DOHH2 (cell line): ENCODE results near the gene SMIM9.

Source experiments
- H3F3A ChIP-seq: fragments of 200-600 bp; sonication (generic), shearing (Covaris generic); 2 replicates; pipeline ENCODE4 v1.6.0; 2016; ENCODE audit warnings: antibody characterized with exemption, mild to moderate bottlenecking; ENCODE audit not compliant: control insufficient read depth, insufficient read depth
- H3K27ac ChIP-seq: fragments of 200-600 bp; sonication (generic); 2 replicates; pipeline ENCODE4 v1.5.1; 2014; ENCODE audit warnings: low read depth, mild to moderate bottlenecking, low read length, moderate library complexity
- H3K27me3 ChIP-seq: fragments of 200-600 bp; sonication (generic); 2 replicates; pipeline ENCODE4 v1.6.1; 2014; ENCODE audit warnings: mild to moderate bottlenecking, low read length, mixed read lengths; ENCODE audit not compliant: control insufficient read depth
- H3K36me3 ChIP-seq: fragments of 200-600 bp; sonication (generic); 2 replicates; pipeline ENCODE4 v1.6.1; 2014; ENCODE audit warnings: mild to moderate bottlenecking, low read length, moderate library complexity, mixed read lengths; ENCODE audit not compliant: control insufficient read depth
- H3K4me1 ChIP-seq: fragments of 200-600 bp; sonication (generic); 2 replicates; pipeline ENCODE4 v1.6.1; 2014; ENCODE audit warnings: mild to moderate bottlenecking, low read length, mixed read lengths; ENCODE audit not compliant: control insufficient read depth
- H3K4me2 ChIP-seq: fragments of 200-600 bp; sonication (generic); 2 replicates; pipeline ENCODE4 v1.6.0; 2014; ENCODE audit warnings: mild to moderate bottlenecking, low read length, moderate library complexity
- H3K4me3 ChIP-seq: fragments of 200-600 bp; sonication (generic); 2 replicates; pipeline ENCODE4 v1.5.1; 2014; ENCODE audit warnings: mild to moderate bottlenecking, low read length, mixed read lengths
- H3K79me2 ChIP-seq: fragments of 200-600 bp; sonication (generic); 2 replicates; pipeline ENCODE4 v1.6.1; 2014; ENCODE audit warnings: mild to moderate bottlenecking, low read length, mixed read lengths; ENCODE audit not compliant: control insufficient read depth
- H3K9me2 ChIP-seq: fragments of 200-600 bp; sonication (generic); replicated peaks from 2 replicates; pipeline ENCODE4 v1.6.1; 2014; ENCODE audit warnings: mild to moderate bottlenecking, low read length, mixed read lengths; ENCODE audit not compliant: control insufficient read depth
- H3K9me3 ChIP-seq: fragments of 200-600 bp; sonication (generic); 2 replicates; pipeline ENCODE4 v1.6.1; 2014; ENCODE audit warnings: antibody characterized with exemption, low read length, mixed read lengths; ENCODE audit not compliant: control insufficient read depth, insufficient read depth
- H4K20me1 ChIP-seq: fragments of 200-600 bp; sonication (generic); 2 replicates; pipeline ENCODE4 v1.6.0; 2014; ENCODE audit warnings: low read depth, mild to moderate bottlenecking, antibody characterized with exemption, low read length, moderate library complexity; ENCODE audit not compliant: control insufficient read depth, insufficient read depth
- CTCF ChIP-seq: fragments of 200-600 bp; sonication (generic); IDR thresholded peaks from one replicate; pipeline ENCODE4 v1.5.1; 2014; ENCODE audit warnings: antibody characterized with exemption, mild to moderate bottlenecking, low read depth, low read length; ENCODE audit not compliant: poor library complexity, severe bottlenecking
- EZH2phosphoT487 ChIP-seq: fragments of 200-600 bp; sonication (generic); IDR thresholded peaks from 2 replicates; pipeline ENCODE4 v1.6.1; 2017; ENCODE audit warnings: borderline replicate concordance, mild to moderate bottlenecking, antibody characterized with exemption, low read length, moderate library complexity, mixed read lengths

The SMIM9 gene

GRCh38 chrX:154785716-154786115 lies 48.7 kb downstream of the SMIM9 start:
- Histone ChIP-seq H3K9me3 (no peaks in the 10 kb centered on the region), H3K4me1 (no peaks in the 10 kb centered on the region), H3K27me3 (no peaks in the 10 kb centered on the region), H3F3A (no peaks in the 10 kb centered on the region), H4K20me1 (no peaks in the 10 kb centered on the region), H3K4me3 (no peak overlapping the region), H3K27ac (no peak overlapping the region), H3K36me3 (no peaks in the 10 kb centered on the region), H3K9me2 (no peaks in the 10 kb centered on the region), H3K4me2 (no peak overlapping the region), H3K79me2 (no peaks in the 10 kb centered on the region)
- no peak for TF ChIP-seq CTCF
- no peak for TF ChIP-seq EZH2phosphoT487

- Histone ChIP-seq H3K4me1 (no peaks in the 10 kb centered on the region), H3F3A (peaks cover 4% of the 10 kb centered on the region; the same call in 1 of the 2 replicates), H3K4me3 (no peak overlapping the region), H3K27me3 (no peaks in the 10 kb centered on the region), H3K27ac (no peak overlapping the region), H3K79me2 (no peaks in the 10 kb centered on the region), H3K4me2 (no peak overlapping the region), H4K20me1 (no peaks in the 10 kb centered on the region), H3K9me2 (no peaks in the 10 kb centered on the region), H3K36me3 (no peaks in the 10 kb centered on the region), H3K9me3 (no peaks in the 10 kb centered on the region)
- TF ChIP-seq EZH2phosphoT487 = no peak
- TF ChIP-seq CTCF = no peak
Observed at GRCh38 chrX:154784149-154784995, 50.1 kb downstream of the SMIM9 start.

- H3K36me3 ChIP-seq = peaks cover 21% of the 10 kb centered on the region
Observed at GRCh38 chrX:154780968-154781367, 53.5 kb downstream of the SMIM9 start.

More at GRCh38 chrX:154780968-154781367, 53.5 kb downstream of the SMIM9 start:
- Histone ChIP-seq H3K4me2 (no peak overlapping the region), H3K27ac (no peak overlapping the region), H3K4me3 (no peak overlapping the region), H3K9me3 (no peaks in the 10 kb centered on the region), H3K4me1 (no peaks in the 10 kb centered on the region), H4K20me1 (no peaks in the 10 kb centered on the region), H3K79me2 (no peaks in the 10 kb centered on the region), H3K9me2 (no peaks in the 10 kb centered on the region), H3F3A (peaks cover 15% of the 10 kb centered on the region), H3K27me3 (no peaks in the 10 kb centered on the region)
- TF ChIP-seq EZH2phosphoT487 = no peak
- no peak for TF ChIP-seq CTCF
